Endothelial cell of umbilical vein (primary cell): ENCODE data around the gene SATB1. TPM values are rescaled to one million over a fixed set of nuclear protein-coding genes. Genes with fewer than 3 reads are reported as not detected.

Source experiments
- BruUV-seq: library from RNA; stranded (reverse); fragments of 400-500 nt; replicated peaks from 2 replicates; lab custom pipeline; 2021; lab: Mats Ljungman, UMichigan
- CTCF ChIA-PET: fragments of 300-600, 350-600 bp; sonication (Branson Sonifier 250); formaldehyde crosslinking; loops from one replicate; lab custom pipeline; 2021; ENCODE audit warnings: antibody characterized with exemption, inconsistent platforms; lab: Charles Lee
- POLR2A ChIA-PET: fragments of 300-600, 350-600 bp; sonication (Branson Sonifier 250); formaldehyde crosslinking; loops from one replicate; lab custom pipeline; 2021; ENCODE audit warnings: antibody characterized with exemption, inconsistent platforms; lab: Charles Lee
- DNase-seq: peaks from one replicate; pipeline ENCODE4 v3.0.0-alpha.2; 2011; ENCODE audit warnings: low read depth, low spot score
- FAIRE-seq: peaks from 2 replicates; lab custom pipeline; 2011; peaks lifted over from hg19 to GRCh38; lab: Jason Lieb, UNC
- H2AFZ ChIP-seq: 2 replicates; pipeline ENCODE4 v1.6.0; 2012; ENCODE audit warnings: low read depth, low read length, control low read depth, inconsistent platforms
- H3K27ac ChIP-seq: 2 replicates; pipeline ENCODE4 v1.5.1; 2011; ENCODE audit warnings: low read depth, mild to moderate bottlenecking, control low read depth, low read length, moderate library complexity; ENCODE audit not compliant: insufficient read depth
- H3K27me3 ChIP-seq, 2 experiments: 2 replicates each; pipeline versions ENCODE4 v1.6.0 to v1.6.1; 2011; ENCODE audit warnings: low read length in 2 of 2, mixed read lengths in 1 of 2; ENCODE audit not compliant: control insufficient read depth in 2 of 2, insufficient read depth in 2 of 2
- H3K36me3 ChIP-seq, 2 experiments: 2 replicates in 1 of 2; 3 replicates in 1 of 2; pipeline ENCODE4 v1.5.1; 2011; ENCODE audit warnings: low read length in 2 of 2, mild to moderate bottlenecking in 1 of 2, moderate library complexity in 1 of 2; ENCODE audit not compliant: control insufficient read depth in 2 of 2, insufficient read depth in 2 of 2; ENCODE audit errors: extremely low read depth in 1 of 2
- H3K4me1 ChIP-seq: 3 replicates; pipeline ENCODE4 v1.5.1; 2011; ENCODE audit warnings: mild to moderate bottlenecking, low read length; ENCODE audit not compliant: control insufficient read depth, insufficient read depth; ENCODE audit errors: extremely low read depth
- H3K4me2 ChIP-seq: 2 replicates; pipeline ENCODE4 v1.6.1; 2011; ENCODE audit warnings: low read length, control low read depth, mixed read lengths; ENCODE audit not compliant: insufficient read depth
- H3K4me3 ChIP-seq, 3 experiments: fragments of 200-600 bp in 1 of 3; sonication (generic), shearing (Covaris generic) in 1 of 3; replicated peaks in 1 of 3; 2 replicates each; pipeline ENCODE4 v1.5.1; 2011 to 2016; ENCODE audit warnings: control low read depth in 3 of 3, low read length in 3 of 3, mild to moderate bottlenecking in 2 of 3, inconsistent platforms in 1 of 3, low read depth in 1 of 3, moderate library complexity in 1 of 3; ENCODE audit not compliant: insufficient read depth in 1 of 3
- H3K79me2 ChIP-seq: 2 replicates; pipeline ENCODE4 v1.6.0; 2012; ENCODE audit warnings: low read length, inconsistent platforms; ENCODE audit not compliant: control insufficient read depth, insufficient read depth
- H3K9ac ChIP-seq: replicated peaks from 2 replicates; pipeline ENCODE3; 2011; ENCODE audit warnings: low read length, control low read depth; ENCODE audit not compliant: insufficient read depth; ENCODE audit errors: extremely low read depth
- H3K9me1 ChIP-seq: replicated peaks from 3 replicates; pipeline ENCODE4 v1.6.0; 2011; ENCODE audit warnings: mild to moderate bottlenecking, low read length; ENCODE audit not compliant: control insufficient read depth, insufficient read depth; ENCODE audit errors: extremely low read depth
- H3K9me3 ChIP-seq: replicated peaks from 2 replicates; pipeline ENCODE4 v1.5.1; 2012; ENCODE audit warnings: low read length, inconsistent platforms; ENCODE audit not compliant: control insufficient read depth, insufficient read depth
- H4K20me1 ChIP-seq: replicated peaks from 2 replicates; pipeline ENCODE3; 2011; ENCODE audit warnings: mild to moderate bottlenecking, low read length; ENCODE audit not compliant: control insufficient read depth, insufficient read depth; ENCODE audit errors: extremely low read depth
- EZH2 ChIP-seq: IDR thresholded peaks from 2 replicates; pipeline ENCODE4 v1.6.1; 2012; ENCODE audit warnings: borderline replicate concordance, low read depth, mild to moderate bottlenecking, moderate library complexity, low read length, inconsistent platforms; ENCODE audit not compliant: severe bottlenecking
- FOS ChIP-seq: IDR thresholded peaks from 2 replicates; pipeline ENCODE4 v1.6.1; 2011; ENCODE audit warnings: mild to moderate bottlenecking, low read length, moderate library complexity, borderline replicate concordance; ENCODE audit not compliant: insufficient read depth
- GATA2 ChIP-seq: IDR thresholded peaks from 2 replicates; pipeline ENCODE4 v1.7.0; 2011; ENCODE audit warnings: low read depth, mild to moderate bottlenecking, moderate library complexity, mixed read lengths, low read length; ENCODE audit not compliant: insufficient read length, insufficient read depth
- JUN ChIP-seq: IDR thresholded peaks from 2 replicates; pipeline ENCODE4 v1.6.1; 2011; ENCODE audit warnings: borderline replicate concordance, low read depth; ENCODE audit not compliant: insufficient read length, insufficient read depth
- MAX ChIP-seq: IDR thresholded peaks from 2 replicates; pipeline ENCODE4 v1.6.1; 2011; ENCODE audit not compliant: insufficient read depth, insufficient read length
- MYC ChIP-seq: IDR thresholded peaks from one replicate; pipeline ENCODE4 v1.6.1; 2011; ENCODE audit warnings: mild to moderate bottlenecking, low read depth, low read length
- POLR2A ChIP-seq: IDR thresholded peaks from 2 replicates; pipeline ENCODE4 v1.6.1; 2012; ENCODE audit warnings: low read depth, mild to moderate bottlenecking, control low read depth, low read length
- POLR2AphosphoS5 ChIP-seq: IDR thresholded peaks from 2 replicates; pipeline ENCODE4 v1.6.1; 2012; ENCODE audit warnings: low read depth, mild to moderate bottlenecking, control low read depth, low read length, moderate library complexity; ENCODE audit not compliant: insufficient read depth
- dilution Hi-C: fragments of 300-500 bp; cut with MboI; formaldehyde crosslinking; loops from one replicate; pipeline ENCODE4 v1.15.0; 2019; ENCODE audit warnings: low sequenced_read_pairs; ENCODE audit not compliant: extremely low pct_ligation_motif_present
- intact Hi-C: fragments of 100-400 bp; cut with micrococcal nuclease; formaldehyde crosslinking; loops from one replicate; pipeline ENCODE4 v1.10.0; 2022
- polyA plus RNA-seq, 4 experiments: library from polyadenylated mRNA; depleted of rRNA in 3 of 4; stranded (reverse) in 3 of 4; unstranded in 1 of 4; fragments of >200 nt; gene quantifications; 2 replicates each; pipeline versions ENCODE4 v1.2.1 to v1.2.3, GENCODE V29; 2011 to 2012; ENCODE audit warnings: missing spikeins in 1 of 4
- total RNA-seq: library from RNA; stranded (reverse); gene quantifications from 2 replicates; pipeline ENCODE4 v1.2.3, GENCODE V29; 2021
- TF ChIP-seq, protein P1 (sequence below), 2 donors: IDR thresholded peaks; 1 replicate in 1 of 2; 2 replicates in 1 of 2; pipeline ENCODE4 v1.5.1; 2011; ENCODE audit warnings: low read length in 2 of 2, mild to moderate bottlenecking in 2 of 2, moderate library complexity in 2 of 2, control low read depth in 1 of 2, inconsistent platforms in 1 of 2, low read depth in 1 of 2; ENCODE audit not compliant: insufficient read depth in 1 of 2; ENCODE audit errors: extremely low read depth in 1 of 2

SATB1 gene
- total and polyA plus RNA-seq, 2 donors (not counting 3 experiments of a cell fraction or from before 2014, with no cell fraction given), result 3.9 to 6.2 TPM

DNA sequence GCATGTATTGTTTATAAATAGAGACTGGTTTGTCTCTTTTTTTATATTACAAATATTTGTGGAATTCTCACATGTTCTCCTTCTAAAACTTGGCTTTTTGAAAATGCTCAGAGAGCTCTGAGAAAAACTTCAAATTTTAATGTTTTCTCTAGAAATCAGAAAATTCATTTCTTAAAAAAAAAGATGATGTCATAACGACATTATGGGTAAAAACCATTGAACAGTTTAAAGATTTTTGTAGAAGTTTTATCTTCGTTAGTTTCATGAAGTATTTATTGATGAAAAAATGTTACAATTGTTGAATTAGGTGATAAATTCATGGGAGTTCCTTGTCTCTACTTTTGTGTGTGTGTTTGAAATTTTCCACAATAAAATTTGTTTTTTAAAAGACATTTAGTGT lies 81.3 kb downstream of the SATB1 start:
- DNase-seq, result no peak
- no peak overlapping the region for H3K4me2 ChIP-seq
- intact Hi-C loops (no loop called here), dilution Hi-C loops (no loop called here)
- no peak overlapping the region for H2AFZ ChIP-seq
- no peaks in the 10 kb centered on the region for H3K79me2 ChIP-seq
- TF ChIP-seq FOS (no peak), MAX (no peak), JUN (no peak), POLR2A (no peak), POLR2AphosphoS5 (no peak), GATA2 (no peak), EZH2 (no peak), MYC (no peak)
- TF ChIP-seq, protein P1, sequence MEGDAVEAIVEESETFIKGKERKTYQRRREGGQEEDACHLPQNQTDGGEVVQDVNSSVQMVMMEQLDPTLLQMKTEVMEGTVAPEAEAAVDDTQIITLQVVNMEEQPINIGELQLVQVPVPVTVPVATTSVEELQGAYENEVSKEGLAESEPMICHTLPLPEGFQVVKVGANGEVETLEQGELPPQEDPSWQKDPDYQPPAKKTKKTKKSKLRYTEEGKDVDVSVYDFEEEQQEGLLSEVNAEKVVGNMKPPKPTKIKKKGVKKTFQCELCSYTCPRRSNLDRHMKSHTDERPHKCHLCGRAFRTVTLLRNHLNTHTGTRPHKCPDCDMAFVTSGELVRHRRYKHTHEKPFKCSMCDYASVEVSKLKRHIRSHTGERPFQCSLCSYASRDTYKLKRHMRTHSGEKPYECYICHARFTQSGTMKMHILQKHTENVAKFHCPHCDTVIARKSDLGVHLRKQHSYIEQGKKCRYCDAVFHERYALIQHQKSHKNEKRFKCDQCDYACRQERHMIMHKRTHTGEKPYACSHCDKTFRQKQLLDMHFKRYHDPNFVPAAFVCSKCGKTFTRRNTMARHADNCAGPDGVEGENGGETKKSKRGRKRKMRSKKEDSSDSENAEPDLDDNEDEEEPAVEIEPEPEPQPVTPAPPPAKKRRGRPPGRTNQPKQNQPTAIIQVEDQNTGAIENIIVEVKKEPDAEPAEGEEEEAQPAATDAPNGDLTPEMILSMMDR (IDR thresholded peaks at IDR 0.05; ENCODE audit: extremely low read depth in 1 of 2, insufficient read depth in 1 of 2, low read depth in 1 of 2, low read length in 2 of 2), result no peak
- no peaks in the 10 kb centered on the region for H4K20me1 ChIP-seq
- no peaks in the 10 kb centered on the region for H3K36me3 ChIP-seq
- H3K9ac ChIP-seq, result no peak overlapping the region
- no peaks in the 10 kb centered on the region for H3K9me1 ChIP-seq
- H3K4me3 ChIP-seq, result no peak overlapping the region
- BruUV-seq, result no TSS peak
- H3K9me3 ChIP-seq, result no peaks in the 10 kb centered on the region
- ChIA-PET POLR2A (no interaction called here), CTCF (no interaction called here)
- no peak for FAIRE-seq
- no peaks in the 10 kb centered on the region for H3K27me3 ChIP-seq
- H3K27ac ChIP-seq, result no peak overlapping the region
- no peaks in the 10 kb centered on the region for H3K4me1 ChIP-seq
